ENCODE measurements around the gene RERE.

- TF ChIP-seq EZH2 (IDR thresholded peaks at IDR 0.05) (no peak), CTCF (IDR thresholded peaks at IDR 0.05 in 2 of 3, conservative IDR thresholded peaks at IDR 0.05 in 1 of 3; ENCODE audit: borderline replicate concordance in 1 of 3, insufficient read depth in 1 of 3, low read depth in 2 of 3, low read length in 2 of 3) (no peak), JUND (IDR thresholded peaks at IDR 0.05) (no peak), POLR2AphosphoS5 (IDR thresholded peaks at IDR 0.05; ENCODE audit: low read depth, low read length) (no peak), YY1 (IDR thresholded peaks at IDR 0.05; ENCODE audit: extremely low read depth, insufficient replicate concordance, low read depth, low read length) (no peak)
These were observed 188.0 kb downstream of the RERE start for GRCh38 chr1:8629241-8630091.
